SU-DHL-6 (cell line): Measurements from ENCODE around the gene RAB37.

Source experiments
- H2AFZ ChIP-seq: fragments of 200-600 bp; sonication (generic); 2 replicates; pipeline ENCODE4 v1.6.1; 2014; ENCODE audit warnings: low read depth, mild to moderate bottlenecking, moderate library complexity, mixed read lengths, antibody characterized with exemption, low read length; ENCODE audit not compliant: severe bottlenecking
- H3F3A ChIP-seq: fragments of 200-600 bp; shearing (Covaris generic); 2 replicates; pipeline ENCODE4 v1.6.0; 2016; ENCODE audit warnings: antibody characterized with exemption, mild to moderate bottlenecking; ENCODE audit not compliant: insufficient read depth
- H3K27ac ChIP-seq: fragments of 200-600 bp; sonication (generic); 2 replicates; pipeline ENCODE4 v1.5.1; 2016; ENCODE audit warnings: low read depth, mild to moderate bottlenecking, low read length, moderate library complexity, mixed read lengths
- H3K27me3 ChIP-seq: fragments of 200-600 bp; sonication (generic), shearing (Covaris generic); 2 replicates; pipeline ENCODE4 v1.6.0; 2014; ENCODE audit warnings: mild to moderate bottlenecking, low read length
- H3K36me3 ChIP-seq: fragments of 200-600 bp; sonication (generic); 2 replicates; pipeline ENCODE4 v1.6.1; 2014; ENCODE audit warnings: mild to moderate bottlenecking, low read length, mixed read lengths
- H3K4me2 ChIP-seq: fragments of 300-600, 200-600 bp; shearing (Covaris generic), sonication (generic); 2 replicates; pipeline ENCODE4 v1.6.0; 2014; ENCODE audit warnings: low read length, low read depth, mild to moderate bottlenecking; ENCODE audit not compliant: poor library complexity, severe bottlenecking
- H3K4me3 ChIP-seq: fragments of 200-600 bp; sonication (generic); 2 replicates; pipeline ENCODE4 v1.5.1; 2014; ENCODE audit warnings: antibody characterized with exemption, low read length, mild to moderate bottlenecking, mixed read lengths; ENCODE audit not compliant: insufficient read depth, poor library complexity, severe bottlenecking
- H3K79me2 ChIP-seq: fragments of 200-600 bp; sonication (generic); 2 replicates; pipeline ENCODE4 v1.6.1; 2014; ENCODE audit warnings: mild to moderate bottlenecking, low read length, moderate library complexity; ENCODE audit not compliant: insufficient read depth
- H3K9ac ChIP-seq: fragments of 200-600 bp; sonication (generic); 2 replicates; pipeline ENCODE4 v1.7.0; 2014; ENCODE audit warnings: mild to moderate bottlenecking, low read length
- H3K9me2 ChIP-seq: fragments of 200-600 bp; sonication (generic); replicated peaks from 2 replicates; pipeline ENCODE4 v1.6.1; 2014; ENCODE audit warnings: low read length; ENCODE audit not compliant: insufficient read depth
- H3K9me3 ChIP-seq: fragments of 200-600 bp; sonication (generic); 2 replicates; pipeline ENCODE4 v1.6.1; 2014; ENCODE audit warnings: low read length, mixed read lengths; ENCODE audit not compliant: insufficient read depth
- H4K20me1 ChIP-seq: fragments of 200-600 bp; sonication (generic); 2 replicates; pipeline ENCODE4 v1.6.1; 2014; ENCODE audit warnings: low read depth, mild to moderate bottlenecking, antibody characterized with exemption, low read length, moderate library complexity, mixed read lengths
- EZH2phosphoT487 ChIP-seq: fragments of 200-600 bp; sonication (generic), shearing (Covaris generic); conservative IDR thresholded peaks from 2 replicates; pipeline ENCODE4 v1.6.1; 2018; ENCODE audit warnings: mild to moderate bottlenecking, antibody characterized with exemption, low read length, moderate library complexity, mixed read lengths
- TF ChIP-seq, protein P1 (sequence below): fragments of 200-600 bp; sonication (generic); IDR thresholded peaks from one replicate; pipeline ENCODE4 v1.5.1; 2017; ENCODE audit warnings: antibody characterized with exemption, mild to moderate bottlenecking, low read length, moderate library complexity; ENCODE audit not compliant: insufficient read depth, poor library complexity, severe bottlenecking

Gene RAB37

DNA sequence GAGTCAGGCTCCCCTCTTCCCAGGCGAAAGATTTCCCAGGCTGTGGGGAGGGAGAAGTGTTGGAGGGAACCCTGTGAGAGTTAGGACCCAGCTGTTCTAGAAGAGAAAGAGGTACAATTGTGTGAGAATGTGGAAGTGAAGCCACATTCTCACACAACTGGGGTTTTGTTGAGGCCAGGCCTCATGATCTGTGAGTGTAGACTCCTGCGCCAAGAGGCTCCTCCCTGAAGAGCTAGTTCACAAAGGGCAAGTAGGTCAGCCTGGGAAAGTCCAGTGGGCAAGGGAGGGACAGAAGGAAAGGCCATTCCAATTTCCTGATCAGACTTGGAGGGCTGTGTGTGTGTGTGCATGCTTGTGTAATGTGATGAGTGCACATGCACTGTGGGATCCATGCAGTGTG, 39.5 kb upstream of the RAB37 start:
- H3K27me3 ChIP-seq: no peaks in the 10 kb centered on the region
- TF ChIP-seq EZH2phosphoT487: no peak
- TF ChIP-seq, protein P1, sequence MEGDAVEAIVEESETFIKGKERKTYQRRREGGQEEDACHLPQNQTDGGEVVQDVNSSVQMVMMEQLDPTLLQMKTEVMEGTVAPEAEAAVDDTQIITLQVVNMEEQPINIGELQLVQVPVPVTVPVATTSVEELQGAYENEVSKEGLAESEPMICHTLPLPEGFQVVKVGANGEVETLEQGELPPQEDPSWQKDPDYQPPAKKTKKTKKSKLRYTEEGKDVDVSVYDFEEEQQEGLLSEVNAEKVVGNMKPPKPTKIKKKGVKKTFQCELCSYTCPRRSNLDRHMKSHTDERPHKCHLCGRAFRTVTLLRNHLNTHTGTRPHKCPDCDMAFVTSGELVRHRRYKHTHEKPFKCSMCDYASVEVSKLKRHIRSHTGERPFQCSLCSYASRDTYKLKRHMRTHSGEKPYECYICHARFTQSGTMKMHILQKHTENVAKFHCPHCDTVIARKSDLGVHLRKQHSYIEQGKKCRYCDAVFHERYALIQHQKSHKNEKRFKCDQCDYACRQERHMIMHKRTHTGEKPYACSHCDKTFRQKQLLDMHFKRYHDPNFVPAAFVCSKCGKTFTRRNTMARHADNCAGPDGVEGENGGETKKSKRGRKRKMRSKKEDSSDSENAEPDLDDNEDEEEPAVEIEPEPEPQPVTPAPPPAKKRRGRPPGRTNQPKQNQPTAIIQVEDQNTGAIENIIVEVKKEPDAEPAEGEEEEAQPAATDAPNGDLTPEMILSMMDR: no peak

DNA sequence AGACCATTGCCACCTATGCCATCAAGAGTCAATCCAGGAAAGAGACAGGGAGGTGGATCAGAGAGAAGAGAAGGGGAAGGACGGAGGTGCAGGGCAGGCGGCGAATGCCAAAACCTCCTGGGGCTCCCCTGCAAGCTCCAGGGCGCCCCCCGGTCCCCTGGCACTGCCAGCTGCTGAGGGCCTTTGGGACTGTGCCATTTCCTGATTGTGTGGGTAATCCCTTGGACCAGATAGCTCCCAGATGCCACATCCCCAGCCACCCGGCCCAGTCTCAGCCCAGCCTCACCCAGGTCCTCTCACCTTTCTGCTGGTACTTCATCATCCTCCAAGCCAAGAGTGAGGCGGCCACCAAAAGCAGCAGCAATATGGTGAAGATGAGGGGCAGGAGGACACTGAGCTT, 39.0 kb upstream of the RAB37 start:
- Histone ChIP-seq H2AFZ (no peak overlapping the region), H3K27ac (no peak overlapping the region), H3K79me2 (no peaks in the 10 kb centered on the region), H3K36me3 (no peaks in the 10 kb centered on the region), H3K9ac (no peak overlapping the region), H3K9me3 (no peaks in the 10 kb centered on the region), H3K9me2 (no peaks in the 10 kb centered on the region), H3K4me3 (no peak overlapping the region), H3K4me2 (no peak overlapping the region), H4K20me1 (no peaks in the 10 kb centered on the region), H3F3A (no peaks in the 10 kb centered on the region), H3K27me3 (no peaks in the 10 kb centered on the region)
- no peak for TF ChIP-seq EZH2phosphoT487
- TF ChIP-seq, protein P1: no peak

More for the DNA sequence above, 39.5 kb upstream of the RAB37 start:
- Histone ChIP-seq H3K9ac (no peak overlapping the region), H3K4me2 (no peak overlapping the region), H3K79me2 (no peaks in the 10 kb centered on the region), H3K36me3 (no peaks in the 10 kb centered on the region), H3K4me3 (no peak overlapping the region), H4K20me1 (no peaks in the 10 kb centered on the region), H3F3A (no peaks in the 10 kb centered on the region), H2AFZ (no peak overlapping the region), H3K9me3 (no peaks in the 10 kb centered on the region), H3K27ac (no peak overlapping the region), H3K9me2 (no peaks in the 10 kb centered on the region)

DNA sequence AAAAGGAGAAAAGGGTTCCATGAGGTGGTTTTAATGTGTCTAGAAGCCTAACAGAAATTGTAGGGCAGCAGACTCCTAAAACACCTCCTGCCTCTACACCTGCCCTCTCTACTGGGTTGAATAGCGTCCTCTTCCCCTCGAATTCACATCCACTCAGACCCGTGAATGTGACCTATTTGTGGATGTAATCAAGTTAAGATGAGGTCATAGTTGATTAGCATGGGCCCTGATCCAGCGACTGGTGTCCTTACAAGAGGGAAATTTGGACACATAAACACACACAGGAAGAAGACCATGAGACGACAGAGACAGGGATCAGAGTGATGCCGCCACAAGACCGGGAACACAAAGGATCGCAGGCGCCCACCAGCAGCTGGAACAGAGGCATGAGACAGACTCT, 37.8 kb upstream of the RAB37 start:
- no peaks in the 10 kb centered on the region for H3K27me3 ChIP-seq
- no peak for TF ChIP-seq EZH2phosphoT487
- TF ChIP-seq, protein P1: no peak

More for the DNA sequence above, 37.8 kb upstream of the RAB37 start:
- no peaks in the 10 kb centered on the region for H3K79me2 ChIP-seq
- H3K4me3 ChIP-seq: no peak overlapping the region
- no peak overlapping the region for H3K27ac ChIP-seq
- H4K20me1 ChIP-seq: no peaks in the 10 kb centered on the region
- no peak overlapping the region for H2AFZ ChIP-seq
- no peak overlapping the region for H3K4me2 ChIP-seq
- no peaks in the 10 kb centered on the region for H3K9me3 ChIP-seq
- no peak overlapping the region for H3K9ac ChIP-seq
- H3F3A ChIP-seq: no peaks in the 10 kb centered on the region
- H3K36me3 ChIP-seq: no peaks in the 10 kb centered on the region
- no peaks in the 10 kb centered on the region for H3K9me2 ChIP-seq
